Measurements from ENCODE around the gene ADAMTS17. TPM values are rescaled to one million over a fixed set of nuclear protein-coding genes. Genes with fewer than 3 reads are reported as not detected.

The ADAMTS17 gene
- total and polyA plus RNA-seq, 2 experiments from 2014 or later = 3.7 to 4.4 TPM

GRCh38 chr15:99951511-99951910 is 390.3 kb downstream of the ADAMTS17 start:
- H3K79me2 ChIP-seq = no peaks in the 10 kb centered on the region
- H3K27ac ChIP-seq = no peak overlapping the region
- no peak for DNase-seq (ENCODE audit: low spot score)
- H3K36me3 ChIP-seq (replicated peaks; ENCODE audit: insufficient read depth, low read depth) = no peaks in the 10 kb centered on the region
- no peak overlapping the region for H3K4me2 ChIP-seq
- H3K27me3 ChIP-seq = no peaks in the 10 kb centered on the region
- H3K4me1 ChIP-seq (ENCODE audit: insufficient read depth) = no peaks in the 10 kb centered on the region
- H2AFZ ChIP-seq = no peak overlapping the region
- H4K20me1 ChIP-seq (ENCODE audit: insufficient read depth, poor library complexity, severe bottlenecking) = no peaks in the 10 kb centered on the region
- no peaks in the 10 kb centered on the region for H3K9me2 ChIP-seq (replicated peaks; ENCODE audit: insufficient read depth)
- TF ChIP-seq EZH2 (IDR thresholded peaks at IDR 0.05; ENCODE audit: borderline replicate concordance) (no peak), EZH2phosphoT487 (IDR thresholded peaks at IDR 0.05; ENCODE audit: low read depth, severe bottlenecking, unreplicated experiment) (no peak)
- TF ChIP-seq, protein P1, sequence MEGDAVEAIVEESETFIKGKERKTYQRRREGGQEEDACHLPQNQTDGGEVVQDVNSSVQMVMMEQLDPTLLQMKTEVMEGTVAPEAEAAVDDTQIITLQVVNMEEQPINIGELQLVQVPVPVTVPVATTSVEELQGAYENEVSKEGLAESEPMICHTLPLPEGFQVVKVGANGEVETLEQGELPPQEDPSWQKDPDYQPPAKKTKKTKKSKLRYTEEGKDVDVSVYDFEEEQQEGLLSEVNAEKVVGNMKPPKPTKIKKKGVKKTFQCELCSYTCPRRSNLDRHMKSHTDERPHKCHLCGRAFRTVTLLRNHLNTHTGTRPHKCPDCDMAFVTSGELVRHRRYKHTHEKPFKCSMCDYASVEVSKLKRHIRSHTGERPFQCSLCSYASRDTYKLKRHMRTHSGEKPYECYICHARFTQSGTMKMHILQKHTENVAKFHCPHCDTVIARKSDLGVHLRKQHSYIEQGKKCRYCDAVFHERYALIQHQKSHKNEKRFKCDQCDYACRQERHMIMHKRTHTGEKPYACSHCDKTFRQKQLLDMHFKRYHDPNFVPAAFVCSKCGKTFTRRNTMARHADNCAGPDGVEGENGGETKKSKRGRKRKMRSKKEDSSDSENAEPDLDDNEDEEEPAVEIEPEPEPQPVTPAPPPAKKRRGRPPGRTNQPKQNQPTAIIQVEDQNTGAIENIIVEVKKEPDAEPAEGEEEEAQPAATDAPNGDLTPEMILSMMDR (IDR thresholded peaks at IDR 0.05; ENCODE audit: poor library complexity) = no peak
- WGBS (ENCODE audit: low lambda C conversion rate, missing lambda C conversion rate) = 91% methylated on average over 5 of the region's 5 CpGs
- no peak overlapping the region for H3K4me3 ChIP-seq
- peaks cover 6% of the 10 kb centered on the region for H3K9me3 ChIP-seq (ENCODE audit: low read depth)

- Histone ChIP-seq H3K79me2 (no peaks in the 10 kb centered on the region), H3K27ac (no peak overlapping the region), H3K9me3 (ENCODE audit: low read depth) (peaks cover 17% of the 10 kb centered on the region), H3K4me3 (no peak overlapping the region), H2AFZ (no peak overlapping the region), H3K9me2 (replicated peaks; ENCODE audit: insufficient read depth) (no peaks in the 10 kb centered on the region), H3K4me2 (no peak overlapping the region), H4K20me1 (ENCODE audit: insufficient read depth, poor library complexity, severe bottlenecking) (no peaks in the 10 kb centered on the region), H3K4me1 (ENCODE audit: insufficient read depth) (no peaks in the 10 kb centered on the region), H3K27me3 (no peaks in the 10 kb centered on the region), H3K36me3 (replicated peaks; ENCODE audit: insufficient read depth, low read depth) (no peaks in the 10 kb centered on the region)
- no peak for DNase-seq (ENCODE audit: low spot score)
- TF ChIP-seq EZH2 (IDR thresholded peaks at IDR 0.05; ENCODE audit: borderline replicate concordance) = no peak
- TF ChIP-seq, protein P1 (IDR thresholded peaks at IDR 0.05; ENCODE audit: poor library complexity) = no peak
- TF ChIP-seq EZH2phosphoT487 (IDR thresholded peaks at IDR 0.05; ENCODE audit: low read depth, severe bottlenecking, unreplicated experiment) = no peak
- 85% methylated on average over 1 of the region's 1 CpG for WGBS (ENCODE audit: low lambda C conversion rate, missing lambda C conversion rate)
Observed at GRCh38 chr15:99944131-99944530, 397.6 kb downstream of the ADAMTS17 start.

- Histone ChIP-seq H2AFZ (no peak overlapping the region), H3K27ac (no peak overlapping the region), H3K4me1 (ENCODE audit: insufficient read depth) (no peaks in the 10 kb centered on the region), H4K20me1 (ENCODE audit: insufficient read depth, poor library complexity, severe bottlenecking) (no peaks in the 10 kb centered on the region), H3K27me3 (no peaks in the 10 kb centered on the region), H3K4me3 (no peak overlapping the region), H3K9me2 (replicated peaks; ENCODE audit: insufficient read depth) (no peaks in the 10 kb centered on the region), H3K36me3 (replicated peaks; ENCODE audit: insufficient read depth, low read depth) (no peaks in the 10 kb centered on the region), H3K79me2 (no peaks in the 10 kb centered on the region), H3K9me3 (ENCODE audit: low read depth) (peaks cover 17% of the 10 kb centered on the region), H3K4me2 (no peak overlapping the region)
- DNase-seq (ENCODE audit: low spot score) = no peak
- TF ChIP-seq EZH2phosphoT487 (IDR thresholded peaks at IDR 0.05; ENCODE audit: low read depth, severe bottlenecking, unreplicated experiment) (no peak), EZH2 (IDR thresholded peaks at IDR 0.05; ENCODE audit: borderline replicate concordance) (no peak)
- TF ChIP-seq, protein P1 (IDR thresholded peaks at IDR 0.05; ENCODE audit: poor library complexity) = no peak
- WGBS (ENCODE audit: low lambda C conversion rate, missing lambda C conversion rate) = 91% methylated on average over 7 of the region's 7 CpGs
Observed at GRCh38 chr15:99943466-99943865, 398.3 kb downstream of the ADAMTS17 start.

Measured in hepatocyte (in vitro differentiated cells).